Upper lobe of left lung (tissue), 6 donors: ENCODE measurements around the gene PRKAR1A. TPM values are rescaled to one million over a fixed set of nuclear protein-coding genes. Genes with fewer than 3 reads are reported as not detected.

ENCODE experiments used
- ATAC-seq, 2 donors: fragments of 200-7000 bp; cut with Tn5 transposase; one replicate each; pipeline ENCODE4 v1.9.1; 2022; ENCODE audit warnings: mild to moderate bottlenecking in 2 of 2, moderate library complexity in 2 of 2; ENCODE audit not compliant: low FRiP score in 2 of 2
- DNase-seq, 2 donors: peaks; one replicate each; pipeline ENCODE4 v3.0.0-alpha.2; 2019 to 2020
- H3K27ac ChIP-seq, 4 donors: fragments of 200-600 bp; sonication (generic); one replicate each; pipeline ENCODE4 v1.5.1; 2016 to 2019
- H3K27me3 ChIP-seq, 4 donors: fragments of 200-600 bp; sonication (generic); one replicate each; pipeline ENCODE4 v1.5.1; 2017 to 2019
- H3K36me3 ChIP-seq, 4 donors: fragments of 200-600 bp; sonication (generic); one replicate each; pipeline ENCODE4 v1.5.1; 2016 to 2019
- H3K4me1 ChIP-seq, 4 donors: fragments of 200-600 bp; sonication (generic); one replicate each; pipeline ENCODE4 v1.5.1; 2018 to 2019
- H3K4me3 ChIP-seq, 4 donors: fragments of 200-600 bp; sonication (generic); one replicate each; pipeline ENCODE4 v1.5.1; 2017 to 2019; ENCODE audit warnings: mild to moderate bottlenecking in 2 of 4, moderate library complexity in 1 of 4
- H3K9me3 ChIP-seq, 4 donors: fragments of 200-600 bp; sonication (generic); one replicate each; pipeline ENCODE4 v1.5.1; 2018 to 2019
- EP300 ChIP-seq, 4 donors: sonication (generic); formaldehyde crosslinking; IDR thresholded peaks; one replicate each; pipeline ENCODE4 v1.5.1; 2017; ENCODE audit warnings: antibody characterized with exemption in 4 of 4, control low read depth in 2 of 4
- POLR2A ChIP-seq, 4 donors: fragments of 450-650 bp; IDR thresholded peaks; one replicate each; pipeline ENCODE4 v1.5.1; 2016 to 2017; ENCODE audit warnings: antibody characterized with exemption in 4 of 4, mild to moderate bottlenecking in 2 of 4
- POLR2AphosphoS5 ChIP-seq, 2 donors: sonication (generic); formaldehyde crosslinking; IDR thresholded peaks; one replicate each; pipeline ENCODE4 v1.5.1; 2017; ENCODE audit warnings: antibody characterized with exemption in 2 of 2
- WGBS, 2 donors: methylation state at CpG; one replicate each; pipeline ENCODE4 v1.1.5; 2017 to 2018; 5-methylcytosine and 5-hydroxymethylcytosine counted together
- total RNA-seq, 6 donors: library from RNA; depleted of rRNA in 4 of 6; stranded (reverse); fragments of >200 nt in 4 of 6; gene quantifications; one replicate each; pipeline versions ENCODE4 v1.1.0 to v1.2.1, GENCODE V29; 2016 to 2021
- TF ChIP-seq, protein P1 (sequence below), 6 experiments: fragments of 450-650 bp in 4 of 6; fragments of 200-600 bp in 2 of 6; sonication (generic) in 2 of 6; IDR thresholded peaks; one replicate each; pipeline ENCODE4 v1.5.1; 2016 to 2019; ENCODE audit warnings: antibody characterized with exemption in 6 of 6
- donor health status: DM: no; HTN: no; CAD: no; lungs with moderate emphysema.
- donor health status: DM: no; HTN: yes; CAD: no; lungs with severe emphysema.

The PRKAR1A gene
- total RNA-seq, 6 donors from 2014 or later, result 161 to 490 (median 396) TPM

DNA sequence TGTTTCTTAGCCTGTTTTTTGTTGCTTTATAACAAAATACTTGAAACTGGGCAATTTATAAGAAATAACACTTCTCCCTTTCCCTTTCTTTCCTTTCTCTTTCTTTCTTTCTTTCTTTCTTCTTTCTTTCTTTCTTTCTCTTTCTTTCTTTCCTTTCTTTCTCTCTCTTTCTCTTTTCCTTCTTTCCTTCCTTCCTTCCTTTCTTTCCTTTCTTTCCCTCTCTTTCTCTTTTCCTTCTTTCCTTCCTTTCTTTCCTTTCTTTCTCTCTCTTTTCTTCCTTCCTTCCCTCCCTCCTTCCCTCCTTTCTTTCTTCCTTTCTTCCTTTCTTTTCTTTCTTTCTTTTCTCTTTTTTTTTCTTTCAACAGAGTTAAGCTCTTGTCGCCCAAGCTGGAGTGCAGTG, 61.1 kb downstream of the PRKAR1A start:
- no peak for TF ChIP-seq POLR2A (IDR thresholded peaks at IDR 0.05)
- TF ChIP-seq POLR2AphosphoS5 (IDR thresholded peaks at IDR 0.05), result no peak
- TF ChIP-seq EP300 (IDR thresholded peaks at IDR 0.05), result no peak
- TF ChIP-seq, protein P1, sequence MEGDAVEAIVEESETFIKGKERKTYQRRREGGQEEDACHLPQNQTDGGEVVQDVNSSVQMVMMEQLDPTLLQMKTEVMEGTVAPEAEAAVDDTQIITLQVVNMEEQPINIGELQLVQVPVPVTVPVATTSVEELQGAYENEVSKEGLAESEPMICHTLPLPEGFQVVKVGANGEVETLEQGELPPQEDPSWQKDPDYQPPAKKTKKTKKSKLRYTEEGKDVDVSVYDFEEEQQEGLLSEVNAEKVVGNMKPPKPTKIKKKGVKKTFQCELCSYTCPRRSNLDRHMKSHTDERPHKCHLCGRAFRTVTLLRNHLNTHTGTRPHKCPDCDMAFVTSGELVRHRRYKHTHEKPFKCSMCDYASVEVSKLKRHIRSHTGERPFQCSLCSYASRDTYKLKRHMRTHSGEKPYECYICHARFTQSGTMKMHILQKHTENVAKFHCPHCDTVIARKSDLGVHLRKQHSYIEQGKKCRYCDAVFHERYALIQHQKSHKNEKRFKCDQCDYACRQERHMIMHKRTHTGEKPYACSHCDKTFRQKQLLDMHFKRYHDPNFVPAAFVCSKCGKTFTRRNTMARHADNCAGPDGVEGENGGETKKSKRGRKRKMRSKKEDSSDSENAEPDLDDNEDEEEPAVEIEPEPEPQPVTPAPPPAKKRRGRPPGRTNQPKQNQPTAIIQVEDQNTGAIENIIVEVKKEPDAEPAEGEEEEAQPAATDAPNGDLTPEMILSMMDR (IDR thresholded peaks at IDR 0.05), result no peak
- WGBS, 2 donors, result 94 to 98% methylated on average over 1 of the region's 1 CpG
- Histone ChIP-seq H3K36me3 (no peaks in the 10 kb centered on the region), H3K9me3 (no peaks in the 10 kb centered on the region), H3K4me1 (peaks cover 16 to 36% (median 19%) of the 10 kb centered on the region in 4 donors), H3K27me3 (no peaks in the 10 kb centered on the region), H3K4me3 (no peak overlapping the region), H3K27ac (peak overlapping the region in 1 of 4 donors; percentile 15)
- ATAC-seq (no peak), DNase-seq (no peak)

DNA sequence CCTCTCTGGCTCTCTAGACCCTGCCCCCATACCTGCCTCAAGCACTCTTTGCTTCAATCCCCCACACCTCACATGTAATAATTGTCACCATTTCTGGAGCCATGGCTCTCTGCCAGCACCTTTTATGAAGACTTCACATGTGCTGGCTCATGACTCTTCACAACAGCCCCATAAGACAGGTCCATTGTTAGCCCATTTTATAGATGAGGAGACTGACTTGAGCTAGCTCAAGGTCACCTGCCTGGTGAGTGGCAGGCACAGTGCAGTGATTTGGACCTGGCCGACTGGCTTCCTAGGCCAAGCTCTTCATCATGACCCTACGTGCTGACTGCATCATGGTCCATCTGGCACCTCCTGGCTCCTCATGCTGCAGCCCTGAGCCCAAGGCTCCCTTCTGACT, 63.9 kb downstream of the PRKAR1A start:
- TF ChIP-seq POLR2AphosphoS5 (IDR thresholded peaks at IDR 0.05) (no peak), EP300 (IDR thresholded peaks at IDR 0.05) (no peak)
- H3K4me1 ChIP-seq, result peaks cover 35 to 62% (median 39%) of the 10 kb centered on the region in 4 donors
- H3K4me3 ChIP-seq, result no peak overlapping the region
- ATAC-seq (no peak), DNase-seq (no peak)
- H3K27ac ChIP-seq, result peak overlapping the region in 3 of 4 donors; percentile 43 to 66 (median 57)
- H3K36me3 ChIP-seq, result no peaks in the 10 kb centered on the region
- H3K27me3 ChIP-seq, result no peaks in the 10 kb centered on the region
- H3K9me3 ChIP-seq, result no peaks in the 10 kb centered on the region
- 93% methylated on average over 2 of the region's 2 CpGs; no CpG with 5 or more reads in 1 of the 2 donors for WGBS, 2 donors

DNA sequence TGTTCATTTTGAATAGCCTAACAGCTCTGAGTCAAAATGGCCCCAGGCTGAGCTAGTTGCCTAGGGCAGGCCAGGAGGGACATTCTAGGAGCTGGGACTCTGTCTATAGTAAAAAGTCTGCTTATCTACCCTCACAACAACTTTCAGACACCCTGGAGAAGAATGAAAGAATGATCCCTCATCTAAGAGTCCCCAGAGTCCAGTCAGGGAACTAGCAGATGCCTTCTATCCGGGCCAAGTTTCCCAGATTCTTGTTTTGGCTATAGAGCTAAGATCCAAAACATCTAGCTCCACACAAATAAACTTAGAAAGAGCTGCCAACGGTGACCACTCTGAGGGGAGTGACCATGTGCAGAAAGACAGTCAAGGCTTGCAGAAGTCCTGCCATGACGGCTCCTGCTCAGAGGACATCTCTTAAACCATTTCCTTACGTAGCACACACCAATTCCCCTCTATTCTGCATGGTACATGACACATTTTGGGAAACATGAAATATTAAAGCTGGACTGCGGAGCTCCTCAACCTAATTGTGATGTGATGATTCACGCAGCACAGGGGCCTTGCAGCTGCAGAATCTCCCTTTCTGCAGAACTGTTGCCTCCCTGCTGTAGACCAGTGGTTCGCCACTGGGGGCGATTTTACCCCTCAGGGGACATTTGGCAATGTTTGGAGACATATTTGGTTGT, 64.7 kb downstream of the PRKAR1A start:
- peak overlapping the region in 3 of 4 donors; percentile 43 to 66 (median 57) for H3K27ac ChIP-seq
- no peaks in the 10 kb centered on the region for H3K36me3 ChIP-seq
- no peaks in the 10 kb centered on the region for H3K9me3 ChIP-seq
- ATAC-seq (peak; percentile 8 to 84), DNase-seq (no peak)
- TF ChIP-seq POLR2AphosphoS5 (IDR thresholded peaks at IDR 0.05) (peak in 1 of 2 donors; percentile 46), EP300 (IDR thresholded peaks at IDR 0.05) (no peak)
- H3K4me3 ChIP-seq, result no peak overlapping the region
- peaks cover 38 to 63% (median 39%) of the 10 kb centered on the region in 4 donors for H3K4me1 ChIP-seq
- 71 to 73% methylated on average over 8 of the region's 8 CpGs for WGBS, 2 donors
- H3K27me3 ChIP-seq, result no peaks in the 10 kb centered on the region

DNA sequence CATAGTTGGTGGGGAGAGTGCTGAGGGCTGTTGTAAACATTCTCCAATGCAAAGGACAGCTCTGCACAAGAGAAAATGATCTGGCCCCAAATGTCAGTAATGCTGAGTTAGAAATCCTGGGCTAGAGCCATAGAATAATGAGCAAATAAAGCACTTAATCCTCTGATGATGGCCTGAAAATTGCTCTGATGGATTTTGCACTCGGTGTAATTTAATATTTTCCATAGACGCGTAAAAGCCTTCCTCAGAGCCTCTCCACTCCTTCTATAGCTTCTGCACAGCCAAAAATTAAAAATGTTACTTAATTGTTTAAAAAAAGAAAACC, 65.2 kb downstream of the PRKAR1A start:
- ATAC-seq (no peak), DNase-seq (no peak)
- Histone ChIP-seq H3K36me3 (no peaks in the 10 kb centered on the region), H3K9me3 (no peaks in the 10 kb centered on the region), H3K27ac (peak overlapping the region in 1 of 4 donors; percentile 66), H3K4me1 (peaks cover 34 to 62% (median 37%) of the 10 kb centered on the region in 4 donors), H3K27me3 (no peaks in the 10 kb centered on the region), H3K4me3 (no peak overlapping the region)
- TF ChIP-seq POLR2A (IDR thresholded peaks at IDR 0.05) (no peak), EP300 (IDR thresholded peaks at IDR 0.05) (no peak), POLR2AphosphoS5 (IDR thresholded peaks at IDR 0.05) (no peak)
- TF ChIP-seq, protein P1 (IDR thresholded peaks at IDR 0.05), result no peak
- WGBS, 2 donors, result 61 to 76% methylated on average over 3 of the region's 3 CpGs

DNA sequence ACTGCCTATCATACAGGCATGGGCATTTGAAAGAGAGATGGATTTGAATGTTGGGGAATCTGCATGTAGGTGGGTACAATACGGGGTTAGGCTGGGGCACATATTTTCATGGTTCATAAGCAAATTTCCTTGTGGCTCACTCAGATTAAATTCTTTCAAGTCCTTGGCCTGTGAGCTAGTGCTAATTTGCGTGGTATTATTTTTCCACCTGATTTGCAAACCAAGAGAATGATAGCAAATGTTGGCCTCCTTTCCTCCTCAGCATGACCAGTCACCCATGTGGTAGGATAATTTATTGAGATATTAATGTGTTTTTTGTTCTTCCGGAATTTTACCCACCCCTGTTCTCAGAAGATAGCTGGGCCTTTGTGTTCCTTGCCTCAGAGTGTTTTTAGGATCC, 66.0 kb downstream of the PRKAR1A start:
- Histone ChIP-seq H3K4me1 (peaks cover 30 to 58% (median 37%) of the 10 kb centered on the region in 4 donors), H3K4me3 (no peak overlapping the region), H3K9me3 (no peaks in the 10 kb centered on the region), H3K27me3 (no peaks in the 10 kb centered on the region), H3K36me3 (no peaks in the 10 kb centered on the region), H3K27ac (peak overlapping the region in 3 of 4 donors; percentile 44 to 82 (median 49))
- ATAC-seq, result no peak
- TF ChIP-seq, protein P1 (IDR thresholded peaks at IDR 0.05), result no peak
- no peak for TF ChIP-seq POLR2A (IDR thresholded peaks at IDR 0.05)
- no peak for TF ChIP-seq POLR2AphosphoS5 (IDR thresholded peaks at IDR 0.05)
- TF ChIP-seq EP300 (IDR thresholded peaks at IDR 0.05), result no peak
- 66 to 73% methylated on average over 3 of the region's 3 CpGs for WGBS, 2 donors
- DNase-seq, result no peak
